ENCODE data around the gene RINL.

The RINL gene, protein sequence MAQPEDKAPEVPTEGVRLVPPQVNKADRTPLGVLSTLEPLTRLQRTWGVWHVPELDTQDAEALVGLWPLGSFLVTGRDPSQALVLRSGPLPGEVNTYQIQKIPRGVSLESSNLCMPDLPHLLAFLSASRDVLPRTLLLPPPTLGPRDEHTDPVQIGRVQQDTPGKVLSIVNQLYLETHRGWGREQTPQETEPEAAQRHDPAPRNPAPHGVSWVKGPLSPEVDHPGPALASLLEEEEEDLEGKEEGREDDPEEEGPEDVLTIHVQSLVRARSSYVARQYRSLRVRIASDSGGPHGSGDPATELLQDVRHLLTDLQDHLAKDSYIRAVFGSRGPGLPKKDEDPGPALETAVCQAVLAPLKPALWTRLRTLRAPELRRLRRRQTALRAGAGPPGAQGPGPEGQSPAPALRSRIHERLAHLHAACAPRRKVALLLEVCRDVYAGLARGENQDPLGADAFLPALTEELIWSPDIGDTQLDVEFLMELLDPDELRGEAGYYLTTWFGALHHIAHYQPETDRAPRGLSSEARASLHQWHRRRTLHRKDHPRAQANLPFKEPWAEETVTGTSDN

DNA sequence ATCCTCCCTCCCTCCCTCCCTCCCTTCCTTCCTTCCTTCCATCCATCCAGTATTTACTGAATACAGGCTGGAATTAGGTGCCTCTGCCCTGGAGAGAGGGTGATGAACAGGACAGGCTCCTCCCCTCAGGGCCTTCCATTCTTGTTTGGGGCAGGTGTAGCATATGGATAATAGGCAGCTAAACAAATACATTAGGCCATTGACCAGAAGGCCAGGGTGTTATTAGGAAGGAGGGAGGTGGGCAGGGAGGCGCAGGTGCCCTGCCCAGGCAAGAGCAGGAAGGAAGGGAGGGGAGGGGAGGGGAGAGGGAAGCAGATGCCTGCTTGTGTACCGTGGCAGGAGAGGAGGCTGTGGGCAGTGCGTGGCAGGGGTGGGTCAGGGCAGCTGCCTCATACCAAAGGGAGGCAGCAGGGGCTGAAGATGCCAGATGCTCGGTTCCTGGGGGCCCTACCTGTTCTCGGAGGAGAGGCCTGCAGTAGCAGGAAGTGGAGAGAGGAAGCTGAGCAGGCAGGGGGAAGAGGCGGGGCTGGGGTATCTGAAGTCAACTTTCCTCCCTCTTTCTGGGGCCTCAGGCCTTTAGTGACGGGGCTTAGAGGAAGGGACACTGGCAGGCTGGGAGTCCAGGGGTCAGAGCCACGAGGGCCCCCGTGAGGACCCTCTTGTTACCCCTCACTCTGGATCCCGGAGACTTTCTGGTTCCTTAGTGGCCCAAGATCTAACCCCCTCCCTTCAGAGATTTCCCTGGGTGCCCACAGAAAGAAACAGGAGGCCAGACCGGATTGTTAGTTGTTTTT is at the start of gene RINL:
RINL (minus strand) TSS at position 495 of the 794 bp plus-strand sequence. CDS start 1,533 bp downstream, outside the sequence.
- peak; percentile 49 for DNase-seq (ENCODE audit: low read depth)

DNA sequence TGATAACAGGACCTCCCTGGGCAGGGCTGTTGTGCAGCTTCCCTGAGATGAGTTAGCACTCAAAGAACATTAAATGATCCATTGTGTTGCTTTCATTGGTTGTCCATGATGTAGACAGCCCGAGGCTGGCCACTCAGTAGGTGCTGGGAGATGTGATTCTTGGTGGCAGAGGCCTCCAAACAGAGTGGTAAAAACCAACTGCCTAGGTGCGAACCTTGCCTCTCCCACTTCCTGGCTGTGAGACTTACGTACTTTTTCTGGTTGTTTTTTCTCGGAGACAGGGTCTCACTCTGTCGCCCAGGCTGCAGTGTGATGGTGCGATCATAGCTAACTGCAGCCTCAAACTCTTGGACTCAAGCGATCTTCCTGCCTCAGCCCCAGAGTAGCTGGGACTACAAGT is 46.3 kb upstream of the RINL start:
- DNase-seq (ENCODE audit: low read depth) = no peak

DNA sequence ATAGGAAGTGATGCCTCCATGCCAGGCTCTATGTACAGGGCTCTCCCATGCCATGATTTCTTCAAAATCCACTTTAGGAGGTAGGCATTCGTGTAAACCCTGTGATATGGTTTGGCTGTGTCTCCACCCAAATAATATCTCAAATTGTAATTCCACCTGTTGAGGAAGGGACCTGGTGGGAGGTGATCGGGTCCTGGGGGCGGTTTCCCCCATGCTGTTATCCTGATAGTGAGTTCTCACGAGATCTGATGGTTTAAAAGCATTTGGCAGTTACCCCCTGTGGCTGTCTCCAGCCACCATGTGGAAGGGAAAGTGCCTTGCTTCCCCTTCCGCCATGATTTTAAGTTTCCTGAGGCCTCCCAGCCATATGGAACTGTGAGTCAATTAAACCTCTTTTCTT is 44.4 kb upstream of the RINL start:
- no peak for DNase-seq (ENCODE audit: low read depth)

DNA sequence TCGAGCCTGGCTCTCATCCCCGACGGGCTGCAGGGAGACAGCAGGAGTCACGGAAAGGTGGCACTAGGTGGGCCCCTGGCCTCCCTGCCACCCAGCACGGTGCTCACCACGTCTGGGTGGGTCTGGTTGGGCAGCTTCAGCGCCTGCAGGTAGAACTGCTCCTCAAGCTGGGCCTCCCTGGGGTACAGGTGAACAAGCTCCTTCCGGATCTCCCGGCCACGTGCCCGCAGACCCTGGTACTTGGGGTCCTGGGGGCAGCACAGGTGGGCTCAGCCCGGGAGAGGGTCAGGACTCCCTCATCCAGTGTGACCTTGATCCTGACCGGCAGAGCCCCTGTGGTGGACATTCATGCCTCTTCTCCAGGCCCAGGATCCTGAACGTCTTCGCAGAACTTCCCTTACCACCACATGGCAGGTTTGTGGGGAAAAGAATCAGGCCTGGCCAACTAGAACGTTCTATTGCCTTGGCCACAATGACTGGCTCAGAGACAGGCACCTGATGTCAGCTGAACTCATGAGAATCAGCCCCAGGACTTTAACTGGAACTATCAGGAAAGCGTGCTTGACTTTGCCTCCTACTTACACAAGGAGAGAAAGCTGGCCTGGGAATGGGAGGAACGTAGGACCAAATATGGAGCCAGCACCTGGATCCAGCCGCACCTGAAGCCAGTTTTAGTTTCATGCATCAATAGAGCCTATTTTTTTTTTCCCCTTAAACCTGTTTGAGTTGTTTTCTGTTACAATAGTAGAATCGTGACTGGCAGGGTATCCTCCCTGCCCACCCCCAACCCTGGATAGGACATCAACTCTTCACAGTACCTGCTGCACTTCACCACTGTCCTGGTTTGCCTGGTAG is 43.6 kb upstream of the RINL start:
- DNase-seq (ENCODE audit: low read depth) = no peak

DNA sequence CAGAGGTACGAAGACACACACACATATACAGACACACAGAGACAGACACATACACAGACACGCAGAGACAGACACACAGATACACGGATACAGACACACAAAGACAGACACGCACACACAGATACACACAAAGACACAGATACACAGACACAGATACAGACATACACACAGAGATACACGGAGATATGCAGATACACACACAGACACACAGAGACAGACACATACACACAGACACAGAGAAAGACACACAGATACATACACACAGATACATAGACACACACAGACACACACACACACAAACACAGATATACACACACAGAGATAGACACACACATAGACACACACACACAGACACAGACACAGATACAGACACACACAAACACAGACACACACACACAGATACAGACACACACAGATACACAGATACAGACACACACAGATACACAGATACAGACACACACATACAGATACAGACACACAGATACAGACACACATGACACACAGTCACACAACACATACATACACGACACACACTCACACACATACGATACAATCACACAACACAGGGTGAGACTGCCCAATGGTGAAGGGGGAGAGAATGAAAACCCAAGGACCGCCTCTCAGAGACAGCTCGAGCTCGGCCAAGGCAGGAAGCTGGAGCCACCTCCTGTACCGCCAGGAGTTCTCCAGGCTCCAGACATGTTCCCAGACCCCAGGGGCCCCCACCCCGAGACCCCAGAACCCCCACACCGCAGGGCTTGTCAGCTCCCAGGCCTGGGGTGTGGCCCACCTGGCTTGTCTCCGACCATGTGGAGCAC is 42.7 kb upstream of the RINL start:
- DNase-seq (ENCODE audit: low read depth) = no peak

DNA sequence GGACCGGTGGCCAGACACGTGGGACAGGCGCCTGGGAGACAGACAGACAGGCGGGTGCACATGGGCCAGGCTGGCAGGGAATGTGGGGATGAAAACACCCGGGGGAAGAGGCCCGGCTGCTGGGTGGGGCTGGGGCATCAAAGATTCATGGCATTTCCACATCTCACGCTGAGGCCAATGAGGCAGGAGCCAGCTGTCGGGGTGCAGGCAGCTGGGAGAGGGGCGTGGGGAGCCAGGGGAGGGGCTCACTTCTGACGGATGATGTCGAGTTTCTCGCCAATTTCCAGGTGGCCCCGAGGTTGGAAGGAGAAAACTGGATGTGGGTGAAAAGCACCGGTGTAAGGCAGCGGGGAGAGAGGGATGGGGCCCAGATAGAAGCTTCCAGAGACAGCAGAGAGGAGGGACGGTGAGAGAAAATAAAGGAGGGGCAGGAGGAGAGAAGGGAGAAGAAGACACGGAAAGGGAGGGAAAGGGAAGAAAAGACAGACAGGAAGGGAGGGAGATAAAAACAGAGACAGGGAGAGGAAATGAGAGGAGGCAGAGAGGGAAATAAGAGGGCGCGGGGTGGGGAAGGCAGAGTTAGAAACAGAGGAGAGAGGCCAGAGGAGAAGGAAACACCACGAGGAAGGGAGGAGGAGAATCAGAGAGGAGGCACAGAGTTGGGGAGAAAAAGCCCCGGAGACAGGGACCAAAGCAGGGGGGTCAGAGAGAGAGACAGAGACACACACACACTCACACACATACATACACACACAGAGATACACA is 41.9 kb upstream of the RINL start:
- no peak for DNase-seq (ENCODE audit: low read depth)

DNA sequence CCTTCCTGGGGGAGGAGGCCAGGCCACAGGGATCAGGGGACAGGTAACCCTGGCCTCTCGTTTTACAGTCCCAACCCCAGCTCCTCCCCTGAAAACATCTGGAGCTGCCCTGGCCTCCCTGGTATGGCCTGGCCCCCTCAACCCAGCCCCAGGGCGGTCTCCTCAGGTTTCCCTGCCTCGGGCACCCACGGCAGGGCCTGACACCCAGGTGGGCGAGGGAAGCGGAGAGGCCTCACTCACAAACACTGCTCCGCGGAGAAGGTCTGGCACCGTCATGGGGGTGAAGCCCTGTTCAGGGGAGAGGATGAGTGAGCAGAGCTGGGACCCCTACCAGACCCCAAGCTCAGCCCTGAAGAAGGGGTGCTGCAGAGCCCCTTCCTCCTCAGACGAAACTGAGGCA is 40.5 kb upstream of the RINL start:
- no peak for DNase-seq (ENCODE audit: low read depth)

DNA sequence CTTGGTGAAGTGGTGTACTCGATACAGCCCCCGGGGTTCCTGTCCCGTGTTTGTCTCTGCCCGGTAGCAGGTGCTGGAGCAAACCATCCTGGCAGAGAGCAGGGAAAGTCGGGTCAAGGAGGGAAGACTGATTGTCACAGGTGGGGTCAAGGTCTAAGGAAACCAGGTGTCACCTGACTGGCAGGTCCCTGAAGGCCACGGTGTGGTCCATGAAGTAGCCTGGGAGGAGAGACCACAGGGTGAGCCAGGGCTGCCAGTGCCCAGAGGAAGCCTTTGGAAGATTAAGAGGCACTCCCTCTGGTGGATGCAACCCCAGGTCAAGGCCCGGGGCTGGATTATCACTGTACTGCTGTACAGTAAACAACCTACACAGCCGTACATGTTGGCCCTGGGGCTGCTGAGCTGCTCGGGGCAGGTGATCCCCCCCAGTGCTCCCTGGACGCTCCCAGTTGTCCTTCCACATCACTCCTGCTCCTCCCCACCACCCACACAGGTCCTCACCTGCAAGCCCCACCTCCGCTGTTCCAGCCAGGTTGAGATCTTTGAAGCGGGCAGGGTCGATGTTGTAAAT is 39.9 kb upstream of the RINL start:
- no peak for DNase-seq (ENCODE audit: low read depth)

DNA sequence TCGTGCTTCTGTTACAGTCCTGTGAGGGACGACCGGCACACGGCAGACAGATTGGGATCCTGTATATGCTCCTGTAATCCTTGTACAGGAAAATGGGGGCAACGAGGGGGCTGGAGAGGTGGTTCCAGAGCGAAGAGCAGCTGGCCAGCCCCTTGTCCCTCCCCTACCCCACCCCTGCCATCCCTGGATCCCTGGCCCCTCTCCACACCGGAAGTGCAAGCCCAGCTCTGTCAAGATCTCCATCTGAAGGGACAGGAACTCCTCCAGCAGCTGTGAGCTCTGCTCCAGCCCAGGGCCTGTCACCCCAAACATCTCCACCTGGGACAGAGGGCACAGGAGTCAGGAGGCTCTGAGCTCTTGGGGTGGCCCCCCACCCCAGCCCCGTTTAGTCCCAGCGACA is 39.4 kb upstream of the RINL start:
- DNase-seq (ENCODE audit: low read depth) = no peak

DNA sequence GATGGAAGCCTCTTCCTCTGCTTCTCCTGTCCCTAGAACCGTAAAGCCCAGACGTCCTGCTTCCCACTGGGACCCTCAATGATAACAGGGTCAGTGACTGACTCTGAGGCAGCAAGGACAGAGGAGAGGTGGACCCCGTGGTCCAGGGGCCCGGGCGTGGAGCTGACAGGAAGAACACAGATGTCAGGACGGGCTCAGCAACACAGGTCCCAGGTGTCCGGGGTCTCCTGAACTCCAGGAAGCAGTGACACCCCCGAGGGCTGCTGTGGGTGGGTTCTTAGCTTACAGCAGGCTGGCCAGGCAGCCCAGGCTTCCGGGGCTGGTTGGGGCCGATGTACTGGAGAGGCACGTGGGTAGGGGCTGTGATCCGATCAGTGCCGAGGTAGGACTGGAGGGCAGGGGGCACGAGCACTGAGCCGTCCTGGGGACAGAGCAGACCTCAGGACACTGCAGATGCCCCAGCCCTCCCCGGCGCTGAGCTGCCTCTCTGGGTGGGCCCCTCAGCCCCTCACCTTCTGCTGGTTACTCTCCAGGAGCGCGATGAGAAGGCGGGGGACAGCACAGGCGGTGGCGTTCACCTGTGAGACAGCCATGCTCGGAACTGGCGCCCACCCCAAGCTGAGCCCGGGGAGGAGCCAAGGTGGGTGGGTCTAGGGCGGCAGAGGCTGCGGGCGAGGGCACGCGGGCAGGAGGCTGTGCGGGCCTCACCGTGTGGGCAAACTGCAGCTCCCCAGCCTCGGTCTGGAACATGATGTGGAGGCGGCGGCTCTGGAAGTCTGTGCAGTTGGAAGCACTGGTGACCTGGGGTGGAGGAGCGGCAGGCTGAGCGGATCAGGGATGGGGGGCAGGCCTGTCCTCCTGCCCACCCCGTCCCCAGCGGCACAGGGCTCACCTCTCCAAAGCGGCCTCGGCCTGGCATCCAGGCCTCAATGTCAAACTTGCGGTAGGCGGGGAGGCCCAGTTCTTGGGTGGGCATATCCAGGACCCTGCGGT is 37.5 kb upstream of the RINL start:
- DNase-seq (ENCODE audit: low read depth) = no peak

DNA sequence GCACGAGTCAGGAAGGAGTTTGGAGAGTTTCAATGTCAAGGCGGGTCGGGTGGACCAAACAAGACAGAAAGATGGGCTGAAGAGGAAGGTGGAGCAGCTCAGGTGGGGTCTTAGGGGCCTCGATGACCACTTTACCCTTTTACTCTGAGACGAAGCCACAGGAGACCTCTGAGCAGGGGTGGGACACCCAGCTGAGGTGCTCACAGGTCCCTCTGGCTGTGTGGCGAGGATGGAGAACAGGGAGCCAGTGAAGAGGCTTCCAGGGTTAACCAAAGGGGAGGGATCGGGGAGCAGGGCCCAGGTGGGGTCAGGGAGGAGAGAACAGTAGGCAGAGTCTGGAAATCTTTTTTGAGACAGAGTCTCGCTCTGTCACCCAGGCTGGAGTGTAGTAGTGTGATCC is 35.9 kb upstream of the RINL start:
- no peak for DNase-seq (ENCODE audit: low read depth)

DNA sequence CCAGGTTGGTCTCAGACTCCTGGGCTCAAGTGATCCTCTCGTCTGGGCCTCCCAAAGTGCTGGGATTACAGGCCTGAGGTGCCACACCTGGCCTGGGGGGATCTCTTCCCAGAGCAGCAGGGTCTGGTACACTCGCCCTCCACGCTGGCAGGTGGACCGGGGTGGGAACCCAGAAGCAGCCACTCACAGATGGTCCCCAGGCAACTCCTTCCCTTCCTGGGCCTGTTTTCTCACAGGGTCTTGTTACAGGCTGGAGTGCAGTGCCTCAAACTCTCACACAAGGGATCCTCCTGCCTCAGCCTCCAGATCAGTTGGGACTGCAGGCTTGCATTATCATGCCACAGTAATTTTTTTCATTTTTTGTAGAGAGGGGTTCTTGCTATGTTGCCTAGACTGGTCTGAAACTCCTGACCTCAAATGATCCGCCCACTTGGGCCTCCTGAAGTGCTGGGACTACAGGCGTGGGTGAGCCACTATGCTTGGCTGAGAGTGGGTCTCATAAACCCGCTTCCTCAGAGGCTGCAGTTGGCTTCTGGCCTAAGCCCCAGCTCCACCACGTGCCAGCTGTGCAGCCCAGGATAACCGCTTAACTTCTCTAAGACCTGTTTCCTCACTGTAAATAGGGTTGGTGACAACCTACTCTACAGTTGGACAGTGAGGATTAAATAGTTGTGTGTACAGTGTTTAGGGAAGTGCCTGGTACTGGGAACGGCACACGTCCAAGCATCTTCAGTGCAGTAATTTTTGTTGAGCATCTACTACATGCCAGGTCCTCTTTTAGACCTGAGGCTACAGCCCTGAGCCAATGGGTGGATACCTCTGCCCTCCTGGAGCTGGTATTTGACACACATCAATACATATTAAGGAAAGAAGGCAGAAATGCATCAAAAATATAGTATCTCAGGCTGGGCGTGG is 34.8 kb upstream of the RINL start:
- DNase-seq (ENCODE audit: low read depth) = no peak

DNA sequence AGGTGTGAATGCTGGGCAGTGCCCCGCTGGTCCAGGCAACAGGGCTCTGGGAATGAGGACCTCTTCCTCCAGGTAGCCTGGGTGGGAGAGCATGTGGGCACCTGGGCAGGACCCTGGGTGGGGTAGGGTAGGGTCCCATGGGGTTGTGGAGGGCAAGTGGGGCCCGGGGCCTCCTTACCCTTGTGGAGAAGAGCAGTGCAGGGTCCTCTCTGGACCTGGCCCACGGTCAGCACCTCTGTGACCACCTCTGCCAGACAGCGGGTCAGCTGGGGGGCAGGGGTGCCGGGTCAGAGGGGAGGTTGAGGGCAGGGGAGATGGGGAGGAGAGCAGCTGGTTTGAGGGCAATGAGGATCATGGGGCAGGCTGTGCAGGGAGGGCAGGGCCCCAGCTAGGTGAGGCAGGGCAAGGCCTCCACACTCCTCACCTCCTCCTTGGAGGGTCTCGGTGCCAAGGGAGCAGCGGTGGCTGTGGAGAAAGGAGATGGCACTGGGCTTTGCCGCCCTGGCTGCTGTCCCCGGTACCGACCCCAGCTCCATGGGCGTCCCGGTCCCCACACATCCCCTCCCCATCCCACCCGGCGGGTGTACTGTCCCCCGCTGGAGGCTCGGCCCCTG is 33.4 kb upstream of the RINL start:
- no peak for DNase-seq (ENCODE audit: low read depth)

DNA sequence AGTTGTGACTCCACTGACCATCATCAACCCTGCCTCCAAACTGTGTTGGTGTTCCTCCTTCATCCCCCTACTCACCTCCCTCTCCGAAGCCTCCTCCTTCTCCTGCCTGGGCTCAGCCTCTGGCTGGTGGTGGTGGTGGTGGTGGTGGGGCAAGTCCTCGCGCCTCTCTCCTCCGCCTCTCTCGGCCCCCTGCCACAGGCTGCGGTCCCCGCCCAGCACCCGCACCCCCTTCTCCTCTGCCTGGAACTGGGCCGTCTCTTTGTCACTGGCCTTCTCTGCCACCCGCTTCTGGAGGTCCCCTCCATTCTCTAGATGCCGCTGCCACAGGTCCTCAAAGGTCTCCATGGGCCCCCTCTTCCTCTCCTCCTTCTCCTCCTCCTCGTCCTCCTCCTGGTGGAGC is 32.4 kb upstream of the RINL start:
- no peak for DNase-seq (ENCODE audit: low read depth)

DNA sequence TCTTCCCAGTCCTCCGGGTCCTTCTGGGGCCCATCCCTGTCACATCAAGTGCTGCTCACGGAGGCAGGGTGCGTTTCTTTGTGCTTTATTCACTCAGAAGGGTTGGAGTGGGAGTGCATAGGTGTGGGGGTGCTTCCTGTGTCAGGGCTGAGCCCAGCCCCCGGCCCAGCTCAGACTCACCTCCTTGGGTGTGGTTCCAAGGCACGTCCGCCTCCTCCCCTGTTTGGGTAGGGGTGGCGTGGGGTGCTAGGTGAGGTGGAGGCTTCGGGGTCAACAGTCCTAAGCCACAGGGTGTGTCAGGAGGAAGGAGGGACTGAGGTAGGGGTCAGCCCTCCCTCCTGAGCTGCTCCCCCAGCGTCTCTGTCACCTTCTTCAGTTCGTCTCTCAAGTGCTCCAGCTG is 30.8 kb upstream of the RINL start:
- no peak for DNase-seq (ENCODE audit: low read depth)

DNA sequence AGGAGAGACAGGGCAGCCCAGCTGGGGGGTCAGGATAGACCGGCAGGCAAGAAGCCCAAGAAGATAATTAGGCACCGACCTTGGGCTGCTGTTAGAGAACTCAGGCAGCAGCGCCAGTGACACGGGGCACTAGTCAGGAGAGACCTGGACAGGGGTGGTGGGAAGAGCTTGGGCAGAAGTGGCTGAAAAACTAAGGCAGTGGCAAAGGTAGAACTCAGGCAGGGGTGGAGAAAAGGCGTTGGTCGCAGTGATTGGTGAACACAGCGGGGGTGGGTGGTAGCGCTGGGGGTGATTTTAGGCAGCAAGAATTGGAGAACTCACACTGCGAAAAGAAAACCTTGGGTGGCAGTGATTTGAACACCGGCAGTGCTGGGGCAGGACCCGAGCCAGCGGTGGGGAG is 29.6 kb upstream of the RINL start:
- no peak for DNase-seq (ENCODE audit: low read depth)

DNA sequence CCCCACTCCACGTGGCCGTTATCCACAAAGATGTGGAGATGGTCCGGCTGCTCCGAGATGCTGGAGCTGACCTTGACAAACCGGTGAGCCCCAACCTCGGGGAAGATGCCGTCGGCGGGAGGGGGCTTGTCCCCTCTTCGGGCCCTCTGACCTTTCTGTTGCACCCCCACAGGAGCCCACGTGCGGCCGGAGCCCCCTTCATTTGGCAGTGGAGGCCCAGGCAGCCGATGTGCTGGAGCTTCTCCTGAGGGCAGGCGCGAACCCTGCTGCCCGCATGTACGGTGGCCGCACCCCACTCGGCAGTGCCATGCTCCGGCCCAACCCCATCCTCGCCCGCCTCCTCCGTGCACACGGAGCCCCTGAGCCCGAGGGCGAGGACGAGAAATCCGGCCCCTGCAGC is 29.2 kb upstream of the RINL start:
- no peak for DNase-seq (ENCODE audit: low read depth)
